GM12891 (cell line): ENCODE measurements around the gene CCDC88B.

Experiments
- POU2F2 ChIP-seq: IDR thresholded peaks from 2 replicates; pipeline ENCODE4 v1.6.1; 2011; ENCODE audit warnings: low read depth, mild to moderate bottlenecking, control low read depth, low read length, moderate library complexity
- SPI1 ChIP-seq: IDR thresholded peaks from 2 replicates; pipeline ENCODE4 v1.6.1; 2011; ENCODE audit warnings: low read depth, low read length, control low read depth

DNA sequence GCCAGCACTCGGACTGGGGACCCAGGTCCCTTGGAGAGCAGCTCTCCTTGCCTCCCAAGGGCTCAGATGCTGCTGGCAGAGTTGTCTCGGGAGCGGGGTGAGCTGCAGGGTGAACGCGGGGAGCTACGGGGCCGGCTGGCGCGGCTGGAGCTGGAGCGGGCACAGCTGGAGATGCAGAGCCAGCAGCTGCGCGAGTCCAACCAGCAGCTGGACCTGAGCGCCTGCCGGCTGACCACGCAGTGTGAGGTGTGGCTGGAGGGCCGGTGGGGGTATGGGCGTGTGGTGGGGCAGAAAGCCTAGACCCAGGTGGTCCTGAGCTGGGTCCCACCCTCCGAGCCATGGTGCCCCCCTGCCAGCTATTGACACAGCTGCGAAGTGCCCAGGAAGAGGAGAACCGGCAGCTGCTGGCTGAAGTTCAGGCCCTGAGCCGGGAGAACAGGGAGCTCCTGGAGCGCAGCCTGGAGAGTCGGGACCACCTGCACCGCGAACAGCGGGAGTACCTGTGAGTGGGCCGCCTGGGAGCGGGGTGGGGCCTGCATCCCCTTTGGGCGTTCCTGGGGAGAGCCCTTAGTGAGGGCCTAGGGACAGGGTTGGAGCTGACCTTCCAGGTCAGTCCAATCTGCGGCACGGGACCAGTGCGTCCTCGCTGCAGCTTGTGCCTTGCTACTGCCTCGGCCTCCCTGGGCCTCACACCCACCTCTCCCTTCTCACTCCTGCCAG, 13.2 kb downstream of the CCDC88B start:
- TF ChIP-seq SPI1 (no peak), POU2F2 (no peak)
